ENCODE measurements around the gene PDE7B. TPM values are rescaled to one million over a fixed set of nuclear protein-coding genes. Genes with fewer than 3 reads are reported as not detected.

Gene PDE7B
- total and polyA plus RNA-seq, 2 of the 8 experiments (the other 6 are each of a cell fraction or from before 2014, with no cell fraction given), result not detected

- FAIRE-seq, result no peak
- no peak overlapping the region for H2BK20ac ChIP-seq (ENCODE audit: low read length)
- H3K27me3 ChIP-seq (replicated peaks in 1 of 4; ENCODE audit: control insufficient read depth in 3 of 4, extremely low read depth in 1 of 4, insufficient read depth in 3 of 4, low read length in 3 of 4), result peaks cover 0 to 1% (median 0%) of the 10 kb centered on the region in 4 experiments; a peak in 1 of 7 replicates
- H3K36me3 ChIP-seq (ENCODE audit: control insufficient read depth in 2 of 4, insufficient read depth in 4 of 4, low read length in 3 of 4), result no peaks in the 10 kb centered on the region
- H3K4me3 ChIP-seq (ENCODE audit: extremely low read depth in 1 of 4, insufficient read depth in 2 of 4, low read depth in 3 of 4, low read length in 4 of 4), result no peak overlapping the region
- no peak overlapping the region for H3K18ac ChIP-seq (ENCODE audit: extremely low read depth, low read length)
- H3K23ac ChIP-seq (ENCODE audit: insufficient read length), result no peak overlapping the region
- H2BK15ac ChIP-seq (ENCODE audit: low read length), result no peak overlapping the region
- H3K9ac ChIP-seq (replicated peaks in 1 of 4; ENCODE audit: extremely low read depth in 1 of 4, low read depth in 3 of 4, low read length in 3 of 4), result no peak overlapping the region
- no peak overlapping the region for H3K4ac ChIP-seq (replicated peaks; ENCODE audit: insufficient read length, low read depth, low read length)
- no peak overlapping the region for H3K4me2 ChIP-seq (ENCODE audit: insufficient read depth in 1 of 2, low read depth in 2 of 2, low read length in 2 of 2)
- no peaks in the 10 kb centered on the region for H3K23me2 ChIP-seq (ENCODE audit: low read depth, low read length)
- H3K56ac ChIP-seq (replicated peaks; ENCODE audit: insufficient read length, low read depth, low read length), result no peak overlapping the region
- no peak overlapping the region for H4K8ac ChIP-seq (ENCODE audit: extremely low read depth, insufficient read depth, low read length)
- no peak overlapping the region for H2AFZ ChIP-seq (ENCODE audit: low read length)
- H3K79me1 ChIP-seq (ENCODE audit: low read depth, low read length), result no peaks in the 10 kb centered on the region
- H3K27ac ChIP-seq (ENCODE audit: low read depth, low read length), result no peak overlapping the region
- WGBS, 2 experiments (ENCODE audit: extremely low coverage in 1 of 2, insufficient coverage in 1 of 2, insufficient read length in 1 of 2, insufficient replicate concordance in 2 of 2, low coverage in 1 of 2, low lambda C conversion rate in 2 of 2, missing lambda C conversion rate in 1 of 2), result 93% methylated on average over 3 of the region's 3 CpGs; no CpG with 5 or more reads in 1 of the 2 experiments
- no peak overlapping the region for H2BK120ac ChIP-seq (replicated peaks; ENCODE audit: low read depth, low read length)
- no peak overlapping the region for H2BK5ac ChIP-seq (ENCODE audit: low read depth, low read length)
- H4K5ac ChIP-seq (ENCODE audit: insufficient read length, low read depth, low read length), result no peak overlapping the region
- H3K9me3 ChIP-seq (ENCODE audit: insufficient read depth in 2 of 2, low read depth in 1 of 2, low read length in 1 of 2), result peaks cover 0 to 2% of the 10 kb centered on the region in 2 experiments; a peak in 1 of 4 replicates
- no peak overlapping the region for H3K14ac ChIP-seq (ENCODE audit: insufficient read length)
- H3K4me1 ChIP-seq (replicated peaks in 1 of 4; ENCODE audit: control insufficient read depth in 3 of 4, insufficient read depth in 4 of 4, low read length in 3 of 4), result no peaks in the 10 kb centered on the region
- no peak overlapping the region for H2AK5ac ChIP-seq (ENCODE audit: low read depth, low read length)
- ChIA-PET POLR2A (ENCODE audit: partially characterized antibody) (no interaction called here), CTCF (ENCODE audit: partially characterized antibody) (interaction anchor here (1.1 kb wide), 2 partner anchors 14 to 16 kb away, joined by 3 read pairs; no protein-coding TSS in a partner anchor)
- H3K79me2 ChIP-seq (ENCODE audit: control insufficient read depth in 1 of 2, insufficient read depth in 2 of 2, low read length in 2 of 2), result no peaks in the 10 kb centered on the region
- no peaks in the 10 kb centered on the region for H4K20me1 ChIP-seq (replicated peaks in 1 of 2; ENCODE audit: control insufficient read depth in 1 of 2, insufficient read depth in 2 of 2, low read length in 2 of 2)
- H2BK12ac ChIP-seq (ENCODE audit: low read depth, low read length), result no peak overlapping the region
- H4K91ac ChIP-seq (replicated peaks; ENCODE audit: insufficient read length, low read length), result no peak overlapping the region
- DNase-seq (ENCODE audit: low read depth in 1 of 2, low spot score in 2 of 2), result no peak
- no peak for TF ChIP-seq EP300 (IDR thresholded peaks at IDR 0.05; ENCODE audit: borderline replicate concordance in 1 of 2, low read depth in 2 of 2, low read length in 2 of 2)
- TF ChIP-seq HDAC6 (IDR thresholded peaks at IDR 0.05; ENCODE audit: low read depth, low read length), result no peak
- no peak for TF ChIP-seq RXRA (IDR thresholded peaks at IDR 0.05; ENCODE audit: insufficient read depth, low read depth, low read length)
- no peak for TF ChIP-seq NANOG (IDR thresholded peaks at IDR 0.05; ENCODE audit: insufficient read depth, low read depth, low read length, poor library complexity, severe bottlenecking)
- no peak for TF ChIP-seq SIRT6 (IDR thresholded peaks at IDR 0.05; ENCODE audit: low read length)
- TF ChIP-seq CTCF (IDR thresholded peaks at IDR 0.05; ENCODE audit: control extremely low read depth in 1 of 3, insufficient read depth in 1 of 3, low read depth in 1 of 3, low read length in 3 of 3), result no peak
- TF ChIP-seq ATF3 (IDR thresholded peaks at IDR 0.05; ENCODE audit: insufficient read depth, low read depth, low read length), result no peak
- no peak for TF ChIP-seq TBP (IDR thresholded peaks at IDR 0.05; ENCODE audit: low read depth, low read length)
- no peak for TF ChIP-seq JUN (IDR thresholded peaks at IDR 0.05; ENCODE audit: low read depth, low read length)
- no peak for TF ChIP-seq KDM5A (IDR thresholded peaks at IDR 0.05; ENCODE audit: low read length)
- TF ChIP-seq KDM4A (IDR thresholded peaks at IDR 0.05; ENCODE audit: low read depth, low read length, severe bottlenecking), result no peak
Measured at GRCh38 chr6:135832166-135832565, 19.3 kb upstream of the PDE7B start.

Measured in H1 (cell line).